Adrenal gland (tissue), 5 donors: ENCODE results near the gene PMP22.

Source experiments
- CTCF ChIP-seq, 6 experiments: fragments of 450-650 bp in 4 of 6; fragments of 200-600 bp in 2 of 6; sonication (generic) in 1 of 6; IDR thresholded peaks; 1 replicate in 5 of 6; 2 replicates in 1 of 6; pipeline versions ENCODE4 v1.5.1 to v1.8.0; 2016 to 2021; ENCODE audit warnings: antibody characterized with exemption in 6 of 6, mild to moderate bottlenecking in 2 of 6, moderate library complexity in 1 of 6
- POLR2A ChIP-seq, 2 donors: fragments of 450-650 bp; IDR thresholded peaks; one replicate each; pipeline ENCODE4 v1.6.1; 2017; ENCODE audit warnings: antibody characterized with exemption in 2 of 2, mild to moderate bottlenecking in 2 of 2, moderate library complexity in 1 of 2
- donor health status: DM: no; HTN: no; CAD: no.

- TF ChIP-seq POLR2A (IDR thresholded peaks at IDR 0.05), result no peak
- no peak for TF ChIP-seq CTCF (IDR thresholded peaks at IDR 0.05)
Observed at GRCh38 chr17:15238057-15238456, 27.1 kb downstream of the PMP22 start.
